DMS 273 (cell line): Measurements from ENCODE around the gene NELL1.
A peak's percentile ranks its signal among the peaks of the same experiment; 100 is the strongest.

ENCODE experiments used
- DNase-seq: peaks from one replicate; lab custom pipeline; 2025; ENCODE audit not compliant: unreplicated experiment; lab: John Stamatoyannopoulos, UW

NELL1 gene

GRCh38 chr11:20668131-20668809 lies 1.1 kb upstream of the NELL1 start:
- DNase-seq: no peak

GRCh38 chr11:20669820-20670684 lies 666 bp downstream of the NELL1 start:
- peak; percentile 41 for DNase-seq

- DNase-seq: no peak
Measured at GRCh38 chr11:20670932-20671403, 1.6 kb downstream of the NELL1 start.

- DNase-seq: peak; percentile 73
Measured at GRCh38 chr11:20671856-20672546, 2.6 kb downstream of the NELL1 start.

- DNase-seq: peak; percentile 32
Measured at GRCh38 chr11:20672575-20672974, 3.2 kb downstream of the NELL1 start.

- DNase-seq: no peak
Measured at GRCh38 chr11:20676658-20677057, 7.3 kb downstream of the NELL1 start.

GRCh38 chr11:20688761-20689160 lies 19.4 kb downstream of the NELL1 start:
- no peak for DNase-seq

GRCh38 chr11:20707876-20708275 lies 38.5 kb downstream of the NELL1 start:
- DNase-seq: peak; percentile 24

- no peak for DNase-seq
Measured at GRCh38 chr11:20712912-20713311, 43.5 kb downstream of the NELL1 start.

- DNase-seq: no peak
Measured at GRCh38 chr11:20715464-20715863, 46.1 kb downstream of the NELL1 start.

GRCh38 chr11:20715931-20716330 lies 46.5 kb downstream of the NELL1 start:
- no peak for DNase-seq

- no peak for DNase-seq
Measured at GRCh38 chr11:20719821-20720220, 50.4 kb downstream of the NELL1 start.

GRCh38 chr11:20723366-20723765 lies 54.0 kb downstream of the NELL1 start:
- DNase-seq: no peak

- peak; percentile 50 for DNase-seq
Measured at GRCh38 chr11:20729597-20730105, 60.3 kb downstream of the NELL1 start.

GRCh38 chr11:20731676-20732215 lies 62.4 kb downstream of the NELL1 start:
- DNase-seq: peak; percentile 34

- no peak for DNase-seq
Measured at GRCh38 chr11:20739107-20739506, 69.7 kb downstream of the NELL1 start.

GRCh38 chr11:20739577-20739976 lies 70.2 kb downstream of the NELL1 start:
- no peak for DNase-seq

- peak; percentile 35 for DNase-seq
Measured at GRCh38 chr11:20754933-20755332, 85.5 kb downstream of the NELL1 start.

- no peak for DNase-seq
Measured at GRCh38 chr11:20759541-20759940, 90.2 kb downstream of the NELL1 start.

- peak; percentile 11 for DNase-seq
Measured at GRCh38 chr11:20760811-20761210, 91.4 kb downstream of the NELL1 start.
